Stimulated activated memory B cell treated with anti-CD40 and anti-IgM and Interleukin-4, amounts not matched to agents 10 μg/mL and 1 μg/mL and 100 μg/mL, for 72 hours (primary cell): ENCODE data around the gene PPIG.
A peak's percentile ranks its signal among the peaks of the same experiment; 100 is the strongest.
"Not testable (repeated sequence)": the region's sequence is repeated elsewhere in the genome, so short reads cannot be mapped to it uniquely, and the experiment has no call there.

Source experiments
- ATAC-seq: fragments of 150-1000 bp; cut with Tn5 transposase; 2 replicates; pipeline ENCODE4 v1.10.0; 2021
- H3K27ac Mint-ChIP-seq: one replicate; pipeline ENCODE4 v1.8.0; 2022; ENCODE audit warnings: mild to moderate bottlenecking, mixed read lengths
- H3K27me3 Mint-ChIP-seq: one replicate; pipeline ENCODE4 v1.8.0; 2022; ENCODE audit warnings: mixed read lengths
- H3K36me3 Mint-ChIP-seq: one replicate; pipeline ENCODE4 v1.8.0; 2022; ENCODE audit warnings: mixed read lengths
- H3K4me1 Mint-ChIP-seq: one replicate; pipeline ENCODE4 v1.8.0; 2022; ENCODE audit warnings: mixed read lengths
- H3K4me3 Mint-ChIP-seq: one replicate; pipeline ENCODE4 v1.8.0; 2022; ENCODE audit warnings: mild to moderate bottlenecking, moderate library complexity, mixed read lengths
- H3K9me3 Mint-ChIP-seq: one replicate; pipeline ENCODE4 v1.8.0; 2022; ENCODE audit warnings: mixed read lengths

PPIG gene

DNA sequence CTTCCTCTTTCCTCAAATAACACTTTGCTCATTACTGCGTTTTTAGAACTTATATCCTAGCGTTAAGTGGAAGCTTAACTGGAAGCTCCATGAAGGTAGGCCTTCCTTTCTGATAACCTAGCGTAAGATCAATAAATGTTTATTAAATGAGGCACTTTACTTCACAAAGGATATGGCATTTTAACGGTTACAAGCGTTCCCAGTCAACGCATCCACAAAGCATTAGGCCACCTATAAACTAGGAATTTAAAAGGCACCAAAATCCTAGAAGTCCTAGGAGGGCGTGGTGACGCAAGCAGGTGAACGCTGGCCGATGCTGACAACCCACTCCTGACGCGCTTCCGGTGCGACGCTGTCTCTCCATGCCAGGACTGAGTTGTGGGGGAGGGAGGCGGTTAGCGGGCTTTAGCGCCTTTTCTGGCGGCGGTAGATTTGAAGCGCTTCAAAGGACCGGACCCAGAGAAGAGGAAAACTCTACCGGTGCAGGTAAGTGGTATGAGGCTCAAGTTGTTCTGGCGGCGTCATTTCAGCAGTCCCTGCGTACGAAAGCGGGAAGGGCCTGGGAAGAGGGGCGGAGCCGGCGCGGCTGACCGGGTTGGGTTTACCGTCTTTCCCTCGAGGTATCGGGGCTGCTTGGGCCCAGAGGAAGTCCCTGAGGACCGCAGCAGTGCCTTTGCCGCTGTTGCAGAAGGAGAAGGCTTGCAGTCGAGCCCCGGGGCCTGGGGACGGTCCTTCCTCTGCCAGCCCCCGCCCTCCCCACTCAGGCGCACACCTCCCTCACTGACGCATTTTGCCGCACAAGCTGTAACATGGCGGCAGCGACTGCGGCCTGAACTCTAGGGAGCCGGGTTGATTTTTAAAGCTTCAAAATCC, at the start of gene PPIG:
PPIG (plus strand) TSS at position 347 of the 873 bp plus-strand sequence. CDS start 19,691 bp downstream, outside the sequence.
- H3K36me3 Mint-ChIP-seq = no peaks in the 10 kb centered on the region
- peaks cover 2% of the 10 kb centered on the region for H3K9me3 Mint-ChIP-seq
- peak within 1 kb of the TSS; percentile 97 for H3K27ac Mint-ChIP-seq
- no peaks in the 10 kb centered on the region for H3K27me3 Mint-ChIP-seq
- peak; percentile 97 for ATAC-seq
- peak within 1 kb of the TSS; percentile 96 for H3K4me3 Mint-ChIP-seq
- H3K4me1 Mint-ChIP-seq = peaks cover 26% of the 10 kb centered on the region

DNA sequence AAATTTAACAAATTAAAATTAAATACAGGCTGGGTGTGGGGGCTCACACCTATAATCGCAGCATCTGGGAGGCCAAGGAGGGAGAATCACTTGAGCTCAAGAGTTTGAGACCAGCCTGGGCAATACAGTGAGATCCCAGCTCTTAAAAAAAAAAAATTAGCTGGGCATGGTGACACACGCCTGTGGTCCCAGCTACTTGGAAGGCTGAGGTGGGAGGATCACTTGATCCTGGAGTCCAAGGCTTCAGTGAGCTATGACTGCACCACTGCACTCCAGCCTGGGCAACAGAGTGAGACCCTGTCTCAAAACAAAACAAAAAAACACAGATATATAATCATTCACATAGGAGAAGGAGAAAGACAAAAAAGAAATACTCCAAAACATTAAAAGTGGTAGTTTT, 44.7 kb upstream of the PPIG start:
- H3K27ac Mint-ChIP-seq, H3K4me1 Mint-ChIP-seq, ATAC-seq, H3K9me3 Mint-ChIP-seq, H3K27me3 Mint-ChIP-seq, H3K4me3 Mint-ChIP-seq: not testable (repeated sequence)
- peaks cover 29% of the 10 kb centered on the region for H3K36me3 Mint-ChIP-seq

DNA sequence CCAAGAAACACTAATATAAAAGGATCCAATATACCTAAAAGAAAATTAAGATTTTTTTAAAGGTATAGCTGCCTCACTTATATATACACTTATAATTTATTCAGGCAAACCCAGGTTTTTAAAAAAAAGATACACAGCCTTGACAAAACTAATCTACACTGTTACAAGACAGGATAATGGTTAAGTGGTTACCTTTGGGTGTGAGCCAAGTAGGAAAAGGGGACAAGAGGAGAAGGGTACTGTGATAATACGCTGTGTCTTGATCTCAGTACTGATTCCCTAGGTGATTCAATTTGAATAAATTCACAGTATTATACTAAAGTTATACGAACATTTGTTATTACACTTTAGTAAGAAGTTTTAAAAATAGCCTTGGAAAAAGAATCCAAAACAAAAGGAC, 44.0 kb upstream of the PPIG start:
- Mint-ChIP-seq H3K4me3 (no peak overlapping the region), H3K27me3 (no peaks in the 10 kb centered on the region), H3K9me3 (no peaks in the 10 kb centered on the region), H3K36me3 (peaks cover 30% of the 10 kb centered on the region), H3K4me1 (no peaks in the 10 kb centered on the region), H3K27ac (no peak overlapping the region)
- no peak for ATAC-seq

DNA sequence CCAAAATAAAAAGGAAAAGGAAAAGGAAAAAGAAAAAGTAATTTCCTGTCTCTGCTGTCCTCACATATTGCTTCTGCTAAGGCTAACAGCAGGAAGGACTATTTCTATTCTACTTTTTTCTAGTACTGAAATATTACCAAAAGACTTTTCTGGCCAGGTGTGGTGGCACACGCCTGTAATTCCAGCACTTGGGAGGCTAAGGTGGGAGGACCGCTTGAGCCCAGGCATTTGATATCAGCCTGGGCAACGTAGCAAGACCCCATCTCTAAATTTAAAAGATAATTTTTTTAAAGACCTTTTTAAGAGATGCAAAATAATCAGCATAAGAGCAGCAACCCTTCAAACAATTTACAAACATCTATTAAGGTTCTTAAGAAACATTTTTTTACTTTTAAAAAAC, 41.7 kb upstream of the PPIG start:
- no peak for ATAC-seq
- no peaks in the 10 kb centered on the region for H3K4me1 Mint-ChIP-seq
- H3K9me3 Mint-ChIP-seq = no peaks in the 10 kb centered on the region
- peaks cover 46% of the 10 kb centered on the region for H3K36me3 Mint-ChIP-seq
- no peak overlapping the region for H3K4me3 Mint-ChIP-seq
- no peak overlapping the region for H3K27ac Mint-ChIP-seq
- no peaks in the 10 kb centered on the region for H3K27me3 Mint-ChIP-seq

DNA sequence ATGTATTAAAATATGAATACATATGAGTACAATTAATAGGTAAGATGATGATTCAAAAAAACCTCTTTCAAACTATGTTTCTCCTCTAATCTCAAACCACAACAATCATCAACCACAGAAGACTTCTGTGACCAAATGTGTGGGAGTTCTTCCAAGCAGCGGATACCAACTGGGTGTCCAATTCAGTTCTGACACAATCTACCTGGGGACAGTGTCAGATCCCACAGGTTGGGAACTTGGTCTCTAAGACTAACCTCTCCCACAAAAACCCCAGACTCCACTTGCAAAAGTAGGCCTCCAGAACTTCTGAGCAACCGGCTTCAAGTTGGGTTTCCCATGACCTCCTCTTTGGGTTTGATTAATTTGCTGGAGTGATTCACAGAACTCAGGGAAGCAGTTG, 37.4 kb upstream of the PPIG start:
- H3K4me3 Mint-ChIP-seq = no peak overlapping the region
- H3K9me3 Mint-ChIP-seq = no peaks in the 10 kb centered on the region
- no peaks in the 10 kb centered on the region for H3K4me1 Mint-ChIP-seq
- H3K27me3 Mint-ChIP-seq = no peaks in the 10 kb centered on the region
- no peak overlapping the region for H3K27ac Mint-ChIP-seq
- H3K36me3 Mint-ChIP-seq = peaks cover 59% of the 10 kb centered on the region
- ATAC-seq = no peak

DNA sequence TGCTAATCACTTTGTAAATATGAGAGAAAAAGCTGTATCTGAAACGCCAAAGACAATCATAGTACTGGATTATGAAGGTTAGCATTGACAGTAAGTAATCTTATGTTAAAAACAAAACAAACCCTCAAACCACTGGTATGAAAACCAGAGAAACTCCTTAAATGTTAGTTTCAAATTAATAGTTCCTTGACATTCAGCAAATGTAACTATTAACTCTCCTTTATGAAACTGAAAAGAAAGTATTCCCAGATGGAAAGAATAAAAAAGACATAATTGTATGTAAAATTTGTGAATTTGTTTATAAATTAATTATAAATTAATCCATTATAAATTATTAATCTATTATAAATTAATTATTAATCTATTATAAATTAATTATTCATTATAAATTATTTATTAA, 22.8 kb upstream of the PPIG start:
- Mint-ChIP-seq H3K36me3 (peaks cover 32% of the 10 kb centered on the region), H3K27ac (no peak overlapping the region), H3K27me3 (no peaks in the 10 kb centered on the region), H3K4me1 (no peaks in the 10 kb centered on the region), H3K4me3 (no peak overlapping the region), H3K9me3 (peaks cover 2% of the 10 kb centered on the region)
- no peak for ATAC-seq

DNA sequence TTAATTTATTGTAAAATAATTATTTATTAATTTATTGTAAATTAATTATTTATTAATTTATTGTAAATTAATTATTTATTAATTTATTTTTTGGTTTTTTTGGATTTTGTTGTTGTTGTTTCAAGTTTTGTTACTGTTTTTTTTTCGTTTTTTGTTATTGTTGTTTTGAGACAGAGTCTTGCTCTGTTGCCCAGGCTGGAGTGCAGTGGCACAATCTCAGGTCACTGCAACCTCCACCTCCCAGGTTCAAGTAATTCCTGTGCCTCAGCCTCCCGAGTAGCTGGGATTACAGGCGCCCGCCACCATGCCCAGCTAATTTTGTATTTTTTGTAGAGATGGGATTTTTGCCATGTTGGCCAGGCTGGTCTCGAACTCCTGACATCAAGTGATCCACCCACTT, 22.1 kb upstream of the PPIG start:
- not testable (repeated sequence) for H3K27ac Mint-ChIP-seq, ATAC-seq, H3K9me3 Mint-ChIP-seq, H3K4me1 Mint-ChIP-seq, H3K27me3 Mint-ChIP-seq, H3K4me3 Mint-ChIP-seq
- peaks cover 32% of the 10 kb centered on the region for H3K36me3 Mint-ChIP-seq

DNA sequence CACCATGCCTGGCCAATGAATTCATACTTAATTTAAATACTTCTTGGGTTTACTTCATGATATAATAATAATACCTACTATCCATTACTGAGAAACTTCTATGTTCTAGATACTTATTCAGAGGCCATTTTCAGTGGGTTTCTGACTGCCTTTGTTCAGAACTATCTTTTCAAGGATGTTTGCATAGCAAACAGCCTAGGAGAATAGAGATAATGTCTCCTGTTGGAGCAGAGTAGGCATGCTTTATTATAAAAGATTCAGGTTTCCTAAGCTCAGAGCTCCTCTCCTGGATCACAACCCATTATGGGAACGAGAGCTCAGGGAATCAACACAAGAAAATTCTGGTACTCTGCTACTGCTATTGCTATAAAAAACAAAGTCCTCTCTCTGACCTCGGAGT, 21.6 kb upstream of the PPIG start:
- H3K27ac Mint-ChIP-seq = no peak overlapping the region
- H3K4me1 Mint-ChIP-seq = no peaks in the 10 kb centered on the region
- H3K27me3 Mint-ChIP-seq = no peaks in the 10 kb centered on the region
- no peak for ATAC-seq
- no peak overlapping the region for H3K4me3 Mint-ChIP-seq
- peaks cover 34% of the 10 kb centered on the region for H3K36me3 Mint-ChIP-seq
- peaks cover 2% of the 10 kb centered on the region for H3K9me3 Mint-ChIP-seq

DNA sequence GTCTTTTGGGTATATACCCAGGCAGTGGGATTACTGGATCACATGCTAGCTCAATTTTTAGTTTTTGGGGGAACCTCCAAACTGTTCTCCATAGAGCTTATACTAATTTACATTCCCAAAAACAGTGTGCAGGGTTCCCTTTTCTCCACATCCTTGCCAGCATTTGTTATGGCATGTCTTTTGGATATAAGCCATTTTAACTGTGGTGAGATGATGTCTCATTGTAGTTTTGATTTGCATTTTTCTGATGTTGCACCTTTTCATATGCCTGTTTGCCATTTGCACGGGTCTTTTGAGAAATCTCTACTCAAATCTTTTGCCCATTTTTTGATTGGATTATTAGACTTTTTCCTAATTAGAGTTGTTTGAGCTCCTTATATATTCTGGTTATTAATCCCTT, 18.5 kb upstream of the PPIG start:
- Mint-ChIP-seq H3K36me3 (peaks cover 46% of the 10 kb centered on the region), H3K4me1 (peaks cover 9% of the 10 kb centered on the region), H3K9me3 (peaks cover 2% of the 10 kb centered on the region), H3K27ac (no peak overlapping the region), H3K27me3 (no peaks in the 10 kb centered on the region), H3K4me3 (no peak overlapping the region)
- no peak for ATAC-seq

DNA sequence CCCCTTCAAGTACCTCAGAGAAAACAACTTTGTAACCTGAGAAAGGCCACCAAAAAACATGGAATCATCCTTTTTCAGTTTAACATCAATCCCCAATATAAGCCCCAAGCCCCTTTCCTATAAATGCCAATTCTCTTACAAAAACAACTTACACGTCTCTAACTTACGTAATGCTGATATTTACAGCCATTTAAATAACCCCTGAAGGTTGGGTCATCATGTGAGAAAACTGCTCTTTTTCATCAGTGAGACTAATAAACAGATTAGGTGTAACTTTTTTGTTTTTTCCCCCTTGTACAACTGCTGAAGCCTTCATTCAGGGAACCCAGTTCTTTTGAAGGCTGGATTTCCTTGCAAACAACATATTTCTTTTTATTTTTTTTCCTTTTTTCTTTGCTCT, 14.2 kb upstream of the PPIG start:
- peaks cover 22% of the 10 kb centered on the region for H3K4me1 Mint-ChIP-seq
- H3K36me3 Mint-ChIP-seq = peaks cover 33% of the 10 kb centered on the region

DNA sequence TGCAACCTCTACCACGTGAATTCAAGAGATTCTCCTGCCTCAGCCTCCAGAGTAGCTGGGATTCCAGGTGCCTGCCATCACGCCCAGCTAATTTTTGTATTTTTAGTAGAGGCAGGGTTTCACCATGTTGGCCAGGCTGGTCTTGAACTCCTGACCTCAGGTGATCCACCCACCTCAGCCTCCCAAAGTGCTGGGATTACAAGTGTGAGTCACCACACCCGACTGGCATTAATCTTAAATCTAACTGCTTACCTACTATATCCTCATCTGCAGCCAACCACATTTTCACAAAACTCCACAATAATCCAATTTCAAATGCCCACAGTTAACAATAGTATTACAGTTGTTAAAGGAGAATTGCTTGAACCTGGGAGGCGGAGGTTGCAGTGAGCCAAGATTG, 13.4 kb upstream of the PPIG start:
- peaks cover 27% of the 10 kb centered on the region for H3K36me3 Mint-ChIP-seq
- ATAC-seq, H3K27ac Mint-ChIP-seq, H3K4me3 Mint-ChIP-seq, H3K27me3 Mint-ChIP-seq, H3K9me3 Mint-ChIP-seq: not testable (repeated sequence)
- peaks cover 22% of the 10 kb centered on the region for H3K4me1 Mint-ChIP-seq

More for the DNA sequence above, 14.2 kb upstream of the PPIG start:
- no peak overlapping the region for H3K27ac Mint-ChIP-seq
- no peaks in the 10 kb centered on the region for H3K9me3 Mint-ChIP-seq
- ATAC-seq = no peak
- no peak overlapping the region for H3K4me3 Mint-ChIP-seq
- no peaks in the 10 kb centered on the region for H3K27me3 Mint-ChIP-seq

DNA sequence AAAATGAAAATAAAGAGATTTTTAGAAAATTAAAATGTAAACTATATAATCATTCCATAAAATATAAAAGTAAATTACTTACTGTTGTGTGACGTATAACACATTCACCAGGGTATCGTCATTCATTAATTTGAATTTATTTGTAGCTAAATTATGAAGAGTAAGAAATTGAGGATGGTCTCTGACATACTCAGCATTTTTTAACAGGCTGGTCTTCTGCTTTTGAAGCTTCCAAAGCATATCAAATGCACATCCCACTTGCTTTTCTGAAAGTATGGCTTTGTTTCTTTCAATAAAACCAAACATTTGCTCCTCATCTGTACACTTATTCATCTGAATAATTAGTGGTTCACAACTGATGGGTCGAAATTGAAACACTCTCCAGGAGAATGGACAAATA, 12.6 kb upstream of the PPIG start:
- H3K27me3 Mint-ChIP-seq = no peaks in the 10 kb centered on the region
- no peak for ATAC-seq
- peaks cover 24% of the 10 kb centered on the region for H3K36me3 Mint-ChIP-seq
- H3K27ac Mint-ChIP-seq = no peak overlapping the region
- H3K4me3 Mint-ChIP-seq = no peak overlapping the region
- no peaks in the 10 kb centered on the region for H3K9me3 Mint-ChIP-seq
- H3K4me1 Mint-ChIP-seq = peaks cover 22% of the 10 kb centered on the region

DNA sequence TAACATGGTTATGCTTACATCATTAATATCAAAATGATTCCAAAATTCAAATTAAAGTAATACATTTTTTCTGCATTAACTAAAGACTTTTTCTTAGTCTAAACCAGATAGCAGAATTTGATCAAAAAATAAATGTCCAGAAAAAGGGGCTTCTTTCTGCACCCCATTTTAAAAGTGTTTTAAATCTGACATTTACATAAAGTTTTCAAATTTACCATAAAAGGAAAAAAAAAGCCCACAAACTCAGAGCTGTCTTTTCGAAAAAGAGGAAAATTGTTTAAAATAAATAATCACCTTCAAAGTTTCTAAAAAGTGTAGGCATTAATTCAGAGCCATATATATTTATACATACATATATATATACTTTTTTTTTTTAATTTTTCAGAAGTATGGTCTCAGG, 12.0 kb upstream of the PPIG start:
- peaks cover 24% of the 10 kb centered on the region for H3K36me3 Mint-ChIP-seq
- no peaks in the 10 kb centered on the region for H3K9me3 Mint-ChIP-seq
- ATAC-seq = no peak
- no peaks in the 10 kb centered on the region for H3K27me3 Mint-ChIP-seq
- H3K27ac Mint-ChIP-seq = no peak overlapping the region
- peaks cover 22% of the 10 kb centered on the region for H3K4me1 Mint-ChIP-seq
- no peak overlapping the region for H3K4me3 Mint-ChIP-seq

DNA sequence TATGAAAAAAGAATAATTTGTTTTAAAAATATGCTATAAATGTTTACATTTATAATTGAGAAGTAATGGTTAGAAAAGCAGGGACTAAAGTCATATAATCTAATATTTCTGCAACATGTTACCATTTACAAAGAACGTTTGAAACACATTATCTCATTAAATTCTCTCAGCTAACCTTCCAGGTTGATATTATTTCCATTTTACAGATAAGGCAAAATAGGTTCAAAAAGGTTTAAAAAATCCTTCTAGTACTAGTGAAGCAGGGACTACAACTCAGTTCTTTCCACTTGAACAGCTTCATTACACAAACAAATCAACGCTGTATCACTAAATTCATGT, 11.4 kb upstream of the PPIG start:
- peaks cover 20% of the 10 kb centered on the region for H3K36me3 Mint-ChIP-seq
- peak overlapping the region; percentile 94 for H3K4me3 Mint-ChIP-seq
- H3K27ac Mint-ChIP-seq = peak overlapping the region; percentile 90

DNA sequence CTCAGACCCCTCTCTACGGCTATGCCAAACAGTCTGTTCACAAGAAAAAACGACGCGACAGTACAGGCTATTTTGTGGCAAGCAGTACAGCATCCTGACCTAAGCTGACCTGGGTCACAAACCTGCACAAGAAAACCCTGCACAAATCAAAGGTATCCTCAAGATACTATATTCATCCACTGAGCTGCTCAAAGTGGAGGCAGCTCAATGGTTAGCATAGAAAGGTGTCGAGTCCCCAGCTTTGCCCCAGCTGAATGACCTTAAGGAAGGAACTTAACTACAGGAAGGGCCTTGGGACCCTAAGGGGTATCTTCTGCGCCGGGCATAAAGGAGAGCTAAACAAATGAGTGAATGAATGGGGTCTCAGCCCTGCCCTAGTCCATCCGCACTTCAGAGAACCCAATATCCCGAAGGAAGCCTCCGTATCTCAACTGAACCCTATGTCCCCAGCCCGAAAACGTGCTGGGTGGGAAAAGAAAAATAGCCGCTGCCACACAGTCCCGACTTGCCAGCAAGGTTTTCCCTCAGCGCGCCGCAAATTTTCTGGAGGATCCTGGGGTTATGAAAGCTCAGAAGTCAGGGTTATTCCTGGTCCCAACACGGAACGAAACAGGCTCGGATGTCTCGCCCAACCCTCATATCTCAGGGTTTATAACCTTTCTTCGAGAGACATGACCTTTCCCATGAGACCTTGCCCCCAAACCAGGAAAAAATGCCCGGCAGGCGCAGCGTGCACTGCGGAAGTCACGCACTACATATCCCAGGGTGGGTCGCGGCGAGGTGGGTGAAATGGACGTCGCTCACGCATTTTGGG, 10.8 kb upstream of the PPIG start, which contains the start of gene FASTKD1:
FASTKD1 (minus strand) TSS at position 706 of the 814 bp plus-strand sequence. CDS start 1,836 bp downstream, outside the sequence.
- peak; percentile 100 for ATAC-seq
- no peaks in the 10 kb centered on the region for H3K27me3 Mint-ChIP-seq
- H3K9me3 Mint-ChIP-seq = no peaks in the 10 kb centered on the region
- peak within 1 kb of the TSS; percentile 94 for H3K4me3 Mint-ChIP-seq
- peaks cover 22% of the 10 kb centered on the region for H3K4me1 Mint-ChIP-seq
- peaks cover 14% of the 10 kb centered on the region for H3K36me3 Mint-ChIP-seq
- H3K27ac Mint-ChIP-seq = peak within 1 kb of the TSS; percentile 90

More for the DNA sequence above, 11.4 kb upstream of the PPIG start:
- Mint-ChIP-seq H3K27me3 (no peaks in the 10 kb centered on the region), H3K9me3 (no peaks in the 10 kb centered on the region), H3K4me1 (peaks cover 22% of the 10 kb centered on the region)
- no peak for ATAC-seq

DNA sequence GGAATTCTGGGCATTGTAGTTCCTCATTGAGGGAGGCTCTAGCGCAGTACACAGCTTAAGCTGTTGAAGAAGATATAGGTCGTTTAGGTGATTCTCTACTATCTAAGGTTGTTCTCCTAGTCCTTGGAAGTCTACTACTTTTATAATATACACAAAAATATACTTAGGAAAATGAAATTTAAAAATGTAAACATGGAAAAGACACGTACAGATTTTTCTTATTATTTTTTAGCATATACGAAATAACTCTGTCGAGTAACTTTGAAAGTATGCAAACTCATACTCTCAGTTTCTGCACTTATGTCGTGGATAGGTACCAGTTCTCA, 10.2 kb upstream of the PPIG start:
- H3K9me3 Mint-ChIP-seq = no peaks in the 10 kb centered on the region
- peaks cover 22% of the 10 kb centered on the region for H3K4me1 Mint-ChIP-seq
- ATAC-seq = no peak
- H3K36me3 Mint-ChIP-seq = peaks cover 13% of the 10 kb centered on the region
- H3K27me3 Mint-ChIP-seq = no peaks in the 10 kb centered on the region
- H3K4me3 Mint-ChIP-seq = peak overlapping the region; percentile 94
- peak overlapping the region; percentile 90 for H3K27ac Mint-ChIP-seq
